A673 (cell line): ENCODE results near the gene IL21R. TPM values are rescaled to one million over a fixed set of nuclear protein-coding genes. Genes with fewer than 3 reads are reported as not detected.

Source experiments
- BruUV-seq: library from RNA; stranded (reverse); fragments of 400-500 nt; replicated peaks from 2 replicates; lab custom pipeline; 2021; lab: Mats Ljungman, UMichigan
- CTCF ChIA-PET: fragments of 300-600 bp; sonication (Branson Sonifier 250); formaldehyde crosslinking; loops from one replicate; lab custom pipeline; 2022; ENCODE audit warnings: antibody characterized with exemption; lab: Charles Lee
- POLR2A ChIA-PET: fragments of 300-600 bp; sonication (Branson Sonifier 250); formaldehyde crosslinking; loops from one replicate; lab custom pipeline; 2022; ENCODE audit warnings: antibody characterized with exemption; ENCODE audit not compliant: low non-redundant PET; lab: Charles Lee
- DNase-seq: peaks from one replicate; pipeline ENCODE4 v3.0.0-alpha.2; 2015; ENCODE audit warnings: low spot score
- H3K27ac ChIP-seq: fragments of 200-600 bp; sonication (generic); 2 replicates; pipeline ENCODE4 v1.5.1; 2016; ENCODE audit warnings: mixed run types, low read depth, mild to moderate bottlenecking, mixed read lengths, antibody characterized with exemption, low read length; ENCODE audit not compliant: poor library complexity, severe bottlenecking
- H3K27me3 ChIP-seq: fragments of 200-600 bp; sonication (generic); replicated peaks from 2 replicates; pipeline ENCODE4 v1.6.1; 2017; ENCODE audit warnings: mixed run types, low read depth, mild to moderate bottlenecking, mixed read lengths, antibody characterized with exemption, low read length; ENCODE audit not compliant: insufficient read depth, poor library complexity
- H3K36me3 ChIP-seq: fragments of 200-600 bp; sonication (generic); 2 replicates; pipeline ENCODE4 v1.6.1; 2016; ENCODE audit warnings: mixed run types, mild to moderate bottlenecking, mixed read lengths, antibody characterized with exemption, low read length; ENCODE audit not compliant: insufficient read depth, poor library complexity, severe bottlenecking
- H3K4me1 ChIP-seq: fragments of 200-600 bp; sonication (generic); 2 replicates; pipeline ENCODE4 v1.6.1; 2017; ENCODE audit warnings: mixed run types, mild to moderate bottlenecking, mixed read lengths, antibody characterized with exemption, low read length; ENCODE audit not compliant: insufficient read depth, poor library complexity, severe bottlenecking
- H3K4me3 ChIP-seq: fragments of 200-600 bp; sonication (generic); 2 replicates; pipeline ENCODE4 v1.5.1; 2016; ENCODE audit warnings: low read depth, mixed run types, mild to moderate bottlenecking, mixed read lengths, low read length; ENCODE audit not compliant: poor library complexity, severe bottlenecking
- H3K9me3 ChIP-seq: fragments of 200-600 bp; sonication (generic); 2 replicates; pipeline ENCODE4 v1.6.1; 2016; ENCODE audit warnings: mixed run types, low read depth, mild to moderate bottlenecking, mixed read lengths, antibody characterized with exemption, low read length; ENCODE audit not compliant: poor library complexity, severe bottlenecking
- EZH2 ChIP-seq: fragments of 200-600 bp; sonication (generic); IDR thresholded peaks from 2 replicates; pipeline ENCODE4 v1.6.1; 2017; ENCODE audit warnings: borderline replicate concordance, low read depth, mild to moderate bottlenecking, mixed read lengths, antibody characterized with exemption, low read length; ENCODE audit not compliant: poor library complexity, severe bottlenecking
- intact Hi-C: fragments of 100-400 bp; cut with micrococcal nuclease; formaldehyde crosslinking; loops from one replicate; pipeline ENCODE4 v1.10.0; 2022; ENCODE audit not compliant: unreplicated experiment
- total RNA-seq: library from RNA; stranded (reverse); gene quantifications from 2 replicates; pipeline ENCODE4 v1.2.3, GENCODE V29; 2021
- TF ChIP-seq, protein P1 (sequence below): fragments of 300-800, 200-600 bp; sonication (generic); conservative IDR thresholded peaks from 2 replicates; pipeline ENCODE4 v1.5.1; 2017; ENCODE audit warnings: low read depth, mild to moderate bottlenecking, antibody characterized with exemption, low read length, moderate library complexity, mixed read lengths

Gene IL21R
- total RNA-seq, 1 experiment from 2014 or later = 0.19 TPM

DNA sequence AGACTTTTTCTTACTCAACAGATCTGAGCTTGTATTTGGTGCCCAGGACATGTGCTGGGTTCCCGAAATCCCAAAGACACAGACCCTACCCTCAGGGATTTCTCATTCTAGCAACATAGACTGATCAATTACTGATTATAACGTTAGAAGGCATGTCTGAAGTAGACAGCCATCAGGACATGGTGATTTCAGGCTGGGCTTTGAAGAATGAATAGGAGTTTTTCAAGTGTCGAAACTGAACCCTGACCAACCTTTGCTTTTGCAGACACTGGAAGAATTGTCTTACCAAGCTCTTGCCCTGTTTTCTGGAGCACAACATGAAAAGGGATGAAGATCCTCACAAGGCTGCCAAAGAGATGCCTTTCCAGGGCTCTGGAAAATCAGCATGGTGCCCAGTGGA is 40.0 kb upstream of the IL21R start:
- TF ChIP-seq, protein P1, sequence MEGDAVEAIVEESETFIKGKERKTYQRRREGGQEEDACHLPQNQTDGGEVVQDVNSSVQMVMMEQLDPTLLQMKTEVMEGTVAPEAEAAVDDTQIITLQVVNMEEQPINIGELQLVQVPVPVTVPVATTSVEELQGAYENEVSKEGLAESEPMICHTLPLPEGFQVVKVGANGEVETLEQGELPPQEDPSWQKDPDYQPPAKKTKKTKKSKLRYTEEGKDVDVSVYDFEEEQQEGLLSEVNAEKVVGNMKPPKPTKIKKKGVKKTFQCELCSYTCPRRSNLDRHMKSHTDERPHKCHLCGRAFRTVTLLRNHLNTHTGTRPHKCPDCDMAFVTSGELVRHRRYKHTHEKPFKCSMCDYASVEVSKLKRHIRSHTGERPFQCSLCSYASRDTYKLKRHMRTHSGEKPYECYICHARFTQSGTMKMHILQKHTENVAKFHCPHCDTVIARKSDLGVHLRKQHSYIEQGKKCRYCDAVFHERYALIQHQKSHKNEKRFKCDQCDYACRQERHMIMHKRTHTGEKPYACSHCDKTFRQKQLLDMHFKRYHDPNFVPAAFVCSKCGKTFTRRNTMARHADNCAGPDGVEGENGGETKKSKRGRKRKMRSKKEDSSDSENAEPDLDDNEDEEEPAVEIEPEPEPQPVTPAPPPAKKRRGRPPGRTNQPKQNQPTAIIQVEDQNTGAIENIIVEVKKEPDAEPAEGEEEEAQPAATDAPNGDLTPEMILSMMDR = no peak
- no peak for TF ChIP-seq EZH2
- Histone ChIP-seq H3K27ac (no peak overlapping the region), H3K9me3 (no peaks in the 10 kb centered on the region), H3K36me3 (no peaks in the 10 kb centered on the region), H3K4me3 (no peak overlapping the region), H3K27me3 (no peaks in the 10 kb centered on the region), H3K4me1 (peaks cover 5% of the 10 kb centered on the region)
- ChIA-PET CTCF (no interaction called here), POLR2A (no interaction called here)
- no peak for DNase-seq
- BruUV-seq = no TSS peak
- intact Hi-C loops = no loop called here

DNA sequence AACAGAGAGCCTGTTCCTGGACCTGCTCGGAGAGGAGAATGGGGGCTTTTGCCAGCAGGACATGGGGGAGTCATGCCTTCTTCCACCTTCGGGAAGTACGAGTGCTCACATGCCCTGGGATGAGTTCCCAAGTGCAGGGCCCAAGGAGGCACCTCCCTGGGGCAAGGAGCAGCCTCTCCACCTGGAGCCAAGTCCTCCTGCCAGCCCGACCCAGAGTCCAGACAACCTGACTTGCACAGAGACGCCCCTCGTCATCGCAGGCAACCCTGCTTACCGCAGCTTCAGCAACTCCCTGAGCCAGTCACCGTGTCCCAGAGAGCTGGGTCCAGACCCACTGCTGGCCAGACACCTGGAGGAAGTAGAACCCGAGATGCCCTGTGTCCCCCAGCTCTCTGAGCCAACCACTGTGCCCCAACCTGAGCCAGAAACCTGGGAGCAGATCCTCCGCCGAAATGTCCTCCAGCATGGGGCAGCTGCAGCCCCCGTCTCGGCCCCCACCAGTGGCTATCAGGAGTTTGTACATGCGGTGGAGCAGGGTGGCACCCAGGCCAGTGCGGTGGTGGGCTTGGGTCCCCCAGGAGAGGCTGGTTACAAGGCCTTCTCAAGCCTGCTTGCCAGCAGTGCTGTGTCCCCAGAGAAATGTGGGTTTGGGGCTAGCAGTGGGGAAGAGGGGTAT is 39.3 kb upstream of the IL21R start:
- no TSS peak for BruUV-seq
- no peak for DNase-seq
- CTCF ChIA-PET = no interaction called here
- TF ChIP-seq EZH2 = no peak
- TF ChIP-seq, protein P1 = no peak
- Histone ChIP-seq H3K9me3 (no peaks in the 10 kb centered on the region), H3K27ac (no peak overlapping the region), H3K27me3 (no peaks in the 10 kb centered on the region), H3K36me3 (no peaks in the 10 kb centered on the region), H3K4me1 (peaks cover 12% of the 10 kb centered on the region), H3K4me3 (no peak overlapping the region)
- POLR2A ChIA-PET = no interaction called here
- intact Hi-C loops = no loop called here

DNA sequence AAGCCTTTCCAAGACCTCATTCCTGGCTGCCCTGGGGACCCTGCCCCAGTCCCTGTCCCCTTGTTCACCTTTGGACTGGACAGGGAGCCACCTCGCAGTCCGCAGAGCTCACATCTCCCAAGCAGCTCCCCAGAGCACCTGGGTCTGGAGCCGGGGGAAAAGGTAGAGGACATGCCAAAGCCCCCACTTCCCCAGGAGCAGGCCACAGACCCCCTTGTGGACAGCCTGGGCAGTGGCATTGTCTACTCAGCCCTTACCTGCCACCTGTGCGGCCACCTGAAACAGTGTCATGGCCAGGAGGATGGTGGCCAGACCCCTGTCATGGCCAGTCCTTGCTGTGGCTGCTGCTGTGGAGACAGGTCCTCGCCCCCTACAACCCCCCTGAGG is 38.7 kb upstream of the IL21R start:
- no peaks in the 10 kb centered on the region for H3K36me3 ChIP-seq
- no TSS peak for BruUV-seq
- intact Hi-C loops = no loop called here
- no peak overlapping the region for H3K4me3 ChIP-seq
- ChIA-PET POLR2A (no interaction called here), CTCF (no interaction called here)
- peaks cover 15% of the 10 kb centered on the region for H3K4me1 ChIP-seq
- no peaks in the 10 kb centered on the region for H3K27me3 ChIP-seq
- H3K9me3 ChIP-seq = no peaks in the 10 kb centered on the region
- DNase-seq = no peak
- no peak for TF ChIP-seq EZH2
- TF ChIP-seq, protein P1 = no peak
- H3K27ac ChIP-seq = no peak overlapping the region
